Esophagus muscularis mucosa (tissue), 4 donors: Measurements from ENCODE around the gene GRB7. TPM values are rescaled to one million over a fixed set of nuclear protein-coding genes. Genes with fewer than 3 reads are reported as not detected.

Experiments used
- DNase-seq: peaks from one replicate; pipeline ENCODE4 v3.0.0-alpha.2; 2017; ENCODE audit errors: extremely low spot score
- H3K27ac ChIP-seq, 4 donors: fragments of 200-600 bp; sonication (generic); replicated peaks in 1 of 4; 1 replicate in 3 of 4; 2 replicates in 1 of 4; pipeline ENCODE4 v1.5.1; 2016 to 2019; ENCODE audit warnings: mild to moderate bottlenecking in 1 of 4
- H3K27me3 ChIP-seq, 4 donors: fragments of 200-600 bp; sonication (generic); one replicate each; pipeline versions ENCODE4 v1.5.1 to v1.6.0; 2016 to 2019
- H3K36me3 ChIP-seq, 4 donors: fragments of 200-600 bp; sonication (generic); one replicate each; pipeline ENCODE4 v1.5.1; 2016 to 2019
- H3K4me1 ChIP-seq, 4 donors: fragments of 200-600 bp; sonication (generic); one replicate each; pipeline ENCODE4 v1.5.1; 2016 to 2019
- H3K4me3 ChIP-seq, 4 donors: fragments of 200-600 bp; sonication (generic); 1 replicate in 2 of 4; 2 replicates in 2 of 4; pipeline ENCODE4 v1.5.1; 2016 to 2019; ENCODE audit warnings: mild to moderate bottlenecking in 4 of 4, moderate library complexity in 1 of 4
- H3K9me3 ChIP-seq, 4 donors: fragments of 200-600 bp; sonication (generic); 1 replicate in 3 of 4; 2 replicates in 1 of 4; pipeline ENCODE4 v1.5.1; 2016 to 2019
- EP300 ChIP-seq: sonication (generic); formaldehyde crosslinking; IDR thresholded peaks from one replicate; pipeline ENCODE4 v1.6.1; 2017; ENCODE audit warnings: antibody characterized with exemption
- POLR2A ChIP-seq: fragments of 450-650 bp; IDR thresholded peaks from one replicate; pipeline ENCODE4 v1.6.1; 2017; ENCODE audit warnings: antibody characterized with exemption, moderate library complexity, mild to moderate bottlenecking, low read depth
- POLR2AphosphoS5 ChIP-seq, 2 donors: sonication (generic); formaldehyde crosslinking; IDR thresholded peaks; one replicate each; pipeline ENCODE4 v1.6.1; 2017; ENCODE audit warnings: antibody characterized with exemption in 2 of 2
- WGBS: methylation state at CpG from one replicate; pipeline ENCODE4 v1.1.5; 2018; 5-methylcytosine and 5-hydroxymethylcytosine counted together
- intact Hi-C: fragments of 100-400 bp; cut with DNase I; formaldehyde crosslinking; loops from one replicate; pipeline ENCODE4 v1.15.1; 2023
- total RNA-seq, 4 donors: library from RNA; depleted of rRNA; stranded (reverse); fragments of >200 nt; gene quantifications; one replicate each; pipeline versions ENCODE4 v1.1.0 to v1.2.1, GENCODE V29; 2016
- TF ChIP-seq, protein P1 (sequence below), 3 experiments: fragments of 200-600 bp in 2 of 3; fragments of 450-650 bp in 1 of 3; sonication (generic) in 2 of 3; IDR thresholded peaks; one replicate each; pipeline ENCODE4 v1.5.1; 2017 to 2019; ENCODE audit warnings: antibody characterized with exemption in 3 of 3, mild to moderate bottlenecking in 2 of 3, moderate library complexity in 1 of 3

GRB7 gene
- total RNA-seq, 4 donors from 2014 or later = 0.23 to 0.83 (median 0.55) TPM

DNA sequence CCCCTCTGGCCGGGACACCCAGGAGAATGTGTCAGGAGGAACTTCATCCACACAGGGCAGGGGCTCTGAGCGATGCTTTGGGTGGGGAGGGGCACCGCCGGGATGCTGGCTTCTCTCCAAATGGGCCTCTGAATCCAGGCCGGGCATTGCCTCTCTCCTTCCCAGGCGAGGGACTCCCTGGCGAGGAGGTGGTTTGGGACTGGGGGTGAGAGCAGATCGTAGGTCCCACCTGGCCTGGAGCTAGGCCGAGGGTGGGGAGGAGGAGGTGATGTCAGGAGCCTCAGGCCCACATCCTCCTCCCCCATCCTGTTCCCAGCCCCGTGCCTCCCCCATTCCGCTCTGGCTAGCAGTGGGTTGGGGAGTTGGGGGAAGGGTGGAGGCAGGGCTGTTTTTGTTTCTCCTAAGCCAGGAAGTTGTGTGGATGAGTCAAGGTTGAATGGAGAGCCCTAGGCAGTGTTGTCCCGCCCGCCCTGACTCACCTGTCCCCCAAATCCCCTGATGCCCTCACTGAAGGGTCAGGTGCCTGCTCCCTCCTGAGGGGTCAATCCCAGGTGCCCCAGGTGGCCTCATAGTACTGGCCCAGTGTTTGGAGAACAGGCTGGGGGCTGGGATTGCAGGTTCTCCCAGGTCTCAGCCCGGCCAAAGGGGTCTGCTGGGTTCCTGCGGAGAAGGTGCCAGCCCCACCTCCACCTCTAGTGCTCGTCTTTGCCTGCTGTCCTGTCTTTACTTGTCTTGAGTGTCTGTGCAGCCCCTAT lies 2.8 kb downstream of the GRB7 start:
- Histone ChIP-seq H3K9me3 (no peaks in the 10 kb centered on the region), H3K27ac (no peak overlapping the region), H3K4me1 (peaks cover 29 to 34% (median 33%) of the 10 kb centered on the region in 4 donors), H3K36me3 (no peaks in the 10 kb centered on the region), H3K4me3 (peak overlapping the region in 1 of 4 donors; percentile 52), H3K27me3 (peaks cover 10 to 97% (median 39%) of the 10 kb centered on the region in 4 donors)
- 67% methylated on average over 10 of the region's 16 CpGs for WGBS
- TF ChIP-seq POLR2AphosphoS5 (IDR thresholded peaks at IDR 0.05) (no peak), EP300 (no peak), POLR2A (no peak)
- TF ChIP-seq, protein P1, sequence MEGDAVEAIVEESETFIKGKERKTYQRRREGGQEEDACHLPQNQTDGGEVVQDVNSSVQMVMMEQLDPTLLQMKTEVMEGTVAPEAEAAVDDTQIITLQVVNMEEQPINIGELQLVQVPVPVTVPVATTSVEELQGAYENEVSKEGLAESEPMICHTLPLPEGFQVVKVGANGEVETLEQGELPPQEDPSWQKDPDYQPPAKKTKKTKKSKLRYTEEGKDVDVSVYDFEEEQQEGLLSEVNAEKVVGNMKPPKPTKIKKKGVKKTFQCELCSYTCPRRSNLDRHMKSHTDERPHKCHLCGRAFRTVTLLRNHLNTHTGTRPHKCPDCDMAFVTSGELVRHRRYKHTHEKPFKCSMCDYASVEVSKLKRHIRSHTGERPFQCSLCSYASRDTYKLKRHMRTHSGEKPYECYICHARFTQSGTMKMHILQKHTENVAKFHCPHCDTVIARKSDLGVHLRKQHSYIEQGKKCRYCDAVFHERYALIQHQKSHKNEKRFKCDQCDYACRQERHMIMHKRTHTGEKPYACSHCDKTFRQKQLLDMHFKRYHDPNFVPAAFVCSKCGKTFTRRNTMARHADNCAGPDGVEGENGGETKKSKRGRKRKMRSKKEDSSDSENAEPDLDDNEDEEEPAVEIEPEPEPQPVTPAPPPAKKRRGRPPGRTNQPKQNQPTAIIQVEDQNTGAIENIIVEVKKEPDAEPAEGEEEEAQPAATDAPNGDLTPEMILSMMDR (IDR thresholded peaks at IDR 0.05) = no peak
- no peak for DNase-seq
- intact Hi-C loops = no loop called here

DNA sequence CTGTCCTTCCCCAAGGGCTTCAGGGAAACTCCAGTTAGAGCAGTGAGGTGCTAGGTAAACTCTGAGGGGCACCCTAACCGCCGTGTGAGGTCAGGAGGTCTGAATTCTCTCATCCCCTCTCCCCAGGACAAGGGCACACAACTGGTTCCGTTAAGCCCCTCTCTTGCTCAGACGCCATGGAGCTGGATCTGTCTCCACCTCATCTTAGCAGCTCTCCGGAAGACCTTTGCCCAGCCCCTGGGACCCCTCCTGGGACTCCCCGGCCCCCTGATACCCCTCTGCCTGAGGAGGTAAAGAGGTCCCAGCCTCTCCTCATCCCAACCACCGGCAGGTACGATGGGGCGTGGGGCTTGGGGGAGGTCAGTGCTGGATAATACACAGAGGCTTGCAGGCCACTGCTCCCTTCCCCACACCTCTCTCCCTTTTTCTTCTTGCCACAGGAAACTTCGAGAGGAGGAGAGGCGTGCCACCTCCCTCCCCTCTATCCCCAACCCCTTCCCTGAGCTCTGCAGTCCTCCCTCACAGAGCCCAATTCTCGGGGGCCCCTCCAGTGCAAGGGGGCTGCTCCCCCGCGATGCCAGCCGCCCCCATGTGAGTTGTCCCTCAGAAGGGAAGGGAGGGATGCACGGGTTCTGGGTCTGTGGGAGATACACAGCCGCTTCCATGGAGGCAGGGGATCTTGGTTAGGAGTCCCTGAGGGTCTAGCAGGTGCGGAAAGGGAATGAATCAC lies 4.6 kb downstream of the GRB7 start:
- H3K9me3 ChIP-seq = no peaks in the 10 kb centered on the region
- peaks cover 10 to 84% (median 34%) of the 10 kb centered on the region in 4 donors for H3K27me3 ChIP-seq
- no peak overlapping the region for H3K4me3 ChIP-seq
- WGBS = 79% methylated on average over 18 of the region's 18 CpGs
- DNase-seq = no peak
- intact Hi-C loops = no loop called here
- no peaks in the 10 kb centered on the region for H3K36me3 ChIP-seq
- TF ChIP-seq POLR2A (no peak), EP300 (no peak), POLR2AphosphoS5 (IDR thresholded peaks at IDR 0.05) (no peak)
- TF ChIP-seq, protein P1 (IDR thresholded peaks at IDR 0.05) = no peak
- peaks cover 29 to 34% (median 33%) of the 10 kb centered on the region in 4 donors for H3K4me1 ChIP-seq
- H3K27ac ChIP-seq = no peak overlapping the region

DNA sequence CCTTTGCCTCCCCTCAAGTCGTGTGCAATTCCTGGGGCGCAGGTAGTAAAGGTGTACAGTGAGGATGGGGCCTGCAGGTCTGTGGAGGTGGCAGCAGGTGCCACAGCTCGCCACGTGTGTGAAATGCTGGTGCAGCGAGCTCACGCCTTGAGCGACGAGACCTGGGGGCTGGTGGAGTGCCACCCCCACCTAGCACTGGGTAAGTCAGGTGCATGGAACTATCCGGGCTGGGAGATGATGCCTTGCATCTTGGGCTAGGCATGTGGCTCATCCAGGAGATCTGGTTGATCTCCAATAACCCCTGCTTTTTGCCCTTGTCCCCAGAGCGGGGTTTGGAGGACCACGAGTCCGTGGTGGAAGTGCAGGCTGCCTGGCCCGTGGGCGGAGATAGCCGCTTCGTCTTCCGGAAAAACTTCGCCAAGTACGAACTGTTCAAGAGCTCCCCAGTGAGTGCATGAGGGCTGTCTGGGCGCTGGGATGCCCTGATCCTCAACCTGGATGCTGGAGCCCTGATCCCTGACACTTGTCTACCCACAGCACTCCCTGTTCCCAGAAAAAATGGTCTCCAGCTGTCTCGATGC lies 5.2 kb downstream of the GRB7 start:
- TF ChIP-seq EP300 (no peak), POLR2A (no peak), POLR2AphosphoS5 (IDR thresholded peaks at IDR 0.05) (no peak)
- TF ChIP-seq, protein P1 (IDR thresholded peaks at IDR 0.05) = no peak
- H3K36me3 ChIP-seq = no peaks in the 10 kb centered on the region
- H3K4me1 ChIP-seq = peaks cover 25 to 32% (median 27%) of the 10 kb centered on the region in 4 donors
- intact Hi-C loops = no loop called here
- DNase-seq = no peak
- 88% methylated on average over 21 of the region's 21 CpGs for WGBS
- no peak overlapping the region for H3K27ac ChIP-seq
- peaks cover 4 to 78% (median 28%) of the 10 kb centered on the region in 4 donors for H3K27me3 ChIP-seq
- no peak overlapping the region for H3K4me3 ChIP-seq
- no peaks in the 10 kb centered on the region for H3K9me3 ChIP-seq

DNA sequence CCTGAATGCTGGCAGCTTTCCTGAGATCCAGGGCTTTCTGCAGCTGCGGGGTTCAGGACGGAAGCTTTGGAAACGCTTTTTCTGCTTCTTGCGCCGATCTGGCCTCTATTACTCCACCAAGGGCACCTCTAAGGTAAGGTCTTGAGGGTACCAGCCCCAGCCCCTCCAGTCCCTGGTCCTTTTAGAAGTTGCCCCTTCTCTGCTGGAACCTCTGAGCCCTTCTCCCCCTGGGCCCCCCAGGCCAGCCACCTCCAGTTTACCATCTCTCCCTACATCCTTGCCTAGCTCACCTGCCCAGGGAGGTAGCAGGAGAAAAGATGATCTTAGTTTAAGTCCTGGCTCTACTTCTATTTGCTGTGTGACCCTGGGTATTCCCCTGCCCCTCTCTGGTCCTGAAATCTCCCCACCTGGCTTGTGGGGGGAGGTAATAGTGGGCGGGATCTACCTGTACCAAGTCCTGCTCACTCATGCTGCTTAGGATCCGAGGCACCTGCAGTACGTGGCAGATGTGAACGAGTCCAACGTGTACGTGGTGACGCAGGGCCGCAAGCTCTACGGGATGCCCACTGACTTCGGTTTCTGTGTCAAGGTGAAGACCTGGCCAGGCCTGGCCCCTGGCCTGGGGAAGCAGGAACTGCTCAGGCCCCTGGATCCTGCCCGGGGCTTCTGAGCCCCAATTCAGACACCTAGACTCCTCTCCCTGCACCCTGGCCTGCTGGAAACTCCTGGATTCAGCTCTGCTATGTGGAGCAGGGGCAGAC lies 6.5 kb downstream of the GRB7 start:
- no peaks in the 10 kb centered on the region for H3K9me3 ChIP-seq
- H3K27ac ChIP-seq = no peak overlapping the region
- TF ChIP-seq, protein P1 (IDR thresholded peaks at IDR 0.05) = no peak
- no peak for TF ChIP-seq EP300
- TF ChIP-seq POLR2AphosphoS5 (IDR thresholded peaks at IDR 0.05) = no peak
- TF ChIP-seq POLR2A = no peak
- peaks cover 0 to 65% (median 17%) of the 10 kb centered on the region in 4 donors for H3K27me3 ChIP-seq
- H3K36me3 ChIP-seq = no peaks in the 10 kb centered on the region
- H3K4me1 ChIP-seq = peaks cover 12 to 19% (median 14%) of the 10 kb centered on the region in 4 donors
- intact Hi-C loops = no loop called here
- WGBS = 86% methylated on average over 15 of the region's 16 CpGs
- H3K4me3 ChIP-seq = no peak overlapping the region
- DNase-seq = no peak
